DOHH2 (cell line): ENCODE data around the gene CAV1.

Source experiments
- H3F3A ChIP-seq: fragments of 200-600 bp; sonication (generic), shearing (Covaris generic); 2 replicates; pipeline ENCODE4 v1.6.0; 2016; ENCODE audit warnings: antibody characterized with exemption, mild to moderate bottlenecking; ENCODE audit not compliant: control insufficient read depth, insufficient read depth
- H3K27ac ChIP-seq: fragments of 200-600 bp; sonication (generic); 2 replicates; pipeline ENCODE4 v1.5.1; 2014; ENCODE audit warnings: low read depth, mild to moderate bottlenecking, low read length, moderate library complexity
- H3K27me3 ChIP-seq: fragments of 200-600 bp; sonication (generic); 2 replicates; pipeline ENCODE4 v1.6.1; 2014; ENCODE audit warnings: mild to moderate bottlenecking, low read length, mixed read lengths; ENCODE audit not compliant: control insufficient read depth
- H3K36me3 ChIP-seq: fragments of 200-600 bp; sonication (generic); 2 replicates; pipeline ENCODE4 v1.6.1; 2014; ENCODE audit warnings: mild to moderate bottlenecking, low read length, moderate library complexity, mixed read lengths; ENCODE audit not compliant: control insufficient read depth
- H3K4me1 ChIP-seq: fragments of 200-600 bp; sonication (generic); 2 replicates; pipeline ENCODE4 v1.6.1; 2014; ENCODE audit warnings: mild to moderate bottlenecking, low read length, mixed read lengths; ENCODE audit not compliant: control insufficient read depth
- H3K4me2 ChIP-seq: fragments of 200-600 bp; sonication (generic); 2 replicates; pipeline ENCODE4 v1.6.0; 2014; ENCODE audit warnings: mild to moderate bottlenecking, low read length, moderate library complexity
- H3K4me3 ChIP-seq: fragments of 200-600 bp; sonication (generic); 2 replicates; pipeline ENCODE4 v1.5.1; 2014; ENCODE audit warnings: mild to moderate bottlenecking, low read length, mixed read lengths
- H3K79me2 ChIP-seq: fragments of 200-600 bp; sonication (generic); 2 replicates; pipeline ENCODE4 v1.6.1; 2014; ENCODE audit warnings: mild to moderate bottlenecking, low read length, mixed read lengths; ENCODE audit not compliant: control insufficient read depth
- H3K9me2 ChIP-seq: fragments of 200-600 bp; sonication (generic); replicated peaks from 2 replicates; pipeline ENCODE4 v1.6.1; 2014; ENCODE audit warnings: mild to moderate bottlenecking, low read length, mixed read lengths; ENCODE audit not compliant: control insufficient read depth
- H3K9me3 ChIP-seq: fragments of 200-600 bp; sonication (generic); 2 replicates; pipeline ENCODE4 v1.6.1; 2014; ENCODE audit warnings: antibody characterized with exemption, low read length, mixed read lengths; ENCODE audit not compliant: control insufficient read depth, insufficient read depth
- H4K20me1 ChIP-seq: fragments of 200-600 bp; sonication (generic); 2 replicates; pipeline ENCODE4 v1.6.0; 2014; ENCODE audit warnings: low read depth, mild to moderate bottlenecking, antibody characterized with exemption, low read length, moderate library complexity; ENCODE audit not compliant: control insufficient read depth, insufficient read depth
- EZH2phosphoT487 ChIP-seq: fragments of 200-600 bp; sonication (generic); IDR thresholded peaks from 2 replicates; pipeline ENCODE4 v1.6.1; 2017; ENCODE audit warnings: borderline replicate concordance, mild to moderate bottlenecking, antibody characterized with exemption, low read length, moderate library complexity, mixed read lengths
- TF ChIP-seq, protein P1 (sequence below): fragments of 200-600 bp; sonication (generic); IDR thresholded peaks from one replicate; pipeline ENCODE4 v1.5.1; 2014; ENCODE audit warnings: antibody characterized with exemption, mild to moderate bottlenecking, low read depth, low read length; ENCODE audit not compliant: poor library complexity, severe bottlenecking

CAV1 gene

DNA sequence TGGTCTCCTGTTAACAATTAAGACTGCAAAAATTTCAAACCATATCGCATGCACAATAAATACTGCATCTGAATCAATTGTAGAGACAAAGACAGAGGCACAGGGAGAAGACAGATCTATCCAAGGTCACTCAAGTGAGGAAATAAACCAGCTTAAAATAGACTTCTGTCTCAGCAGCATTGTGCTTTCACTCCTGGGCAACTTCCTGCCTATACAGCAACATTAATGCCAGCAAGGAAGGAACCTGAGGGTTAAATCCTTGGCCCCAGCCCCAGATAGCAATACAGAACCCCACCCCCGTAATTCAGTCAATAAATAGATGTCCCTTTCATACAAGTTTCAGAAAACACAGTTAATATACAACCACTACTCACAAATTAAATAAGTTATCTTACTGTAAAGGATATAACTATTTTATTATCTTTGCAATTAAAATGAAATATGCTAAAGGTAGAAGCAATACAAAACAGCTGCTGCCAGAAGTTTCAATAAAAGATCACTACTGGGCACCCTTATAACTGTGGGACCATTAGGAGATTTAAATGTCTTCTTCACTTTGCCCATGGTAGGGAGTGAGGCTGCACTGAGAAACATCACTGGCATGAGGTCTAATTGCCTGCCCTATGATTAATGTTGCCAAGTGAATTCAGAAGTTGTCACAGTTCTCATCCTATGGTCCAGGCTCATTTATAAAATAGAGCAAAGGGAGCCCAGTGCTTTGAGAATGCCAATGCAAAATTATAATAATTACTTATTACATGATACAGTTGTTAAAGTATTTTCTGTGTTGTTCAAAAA lies 49.4 kb downstream of the CAV1 start:
- H3K9me3 ChIP-seq = no peaks in the 10 kb centered on the region
- no peaks in the 10 kb centered on the region for H3K9me2 ChIP-seq
- H3K79me2 ChIP-seq = no peaks in the 10 kb centered on the region
- H3K4me1 ChIP-seq = peaks cover 10% of the 10 kb centered on the region
- H3K4me3 ChIP-seq = no peak overlapping the region
- TF ChIP-seq EZH2phosphoT487 = no peak
- TF ChIP-seq, protein P1, sequence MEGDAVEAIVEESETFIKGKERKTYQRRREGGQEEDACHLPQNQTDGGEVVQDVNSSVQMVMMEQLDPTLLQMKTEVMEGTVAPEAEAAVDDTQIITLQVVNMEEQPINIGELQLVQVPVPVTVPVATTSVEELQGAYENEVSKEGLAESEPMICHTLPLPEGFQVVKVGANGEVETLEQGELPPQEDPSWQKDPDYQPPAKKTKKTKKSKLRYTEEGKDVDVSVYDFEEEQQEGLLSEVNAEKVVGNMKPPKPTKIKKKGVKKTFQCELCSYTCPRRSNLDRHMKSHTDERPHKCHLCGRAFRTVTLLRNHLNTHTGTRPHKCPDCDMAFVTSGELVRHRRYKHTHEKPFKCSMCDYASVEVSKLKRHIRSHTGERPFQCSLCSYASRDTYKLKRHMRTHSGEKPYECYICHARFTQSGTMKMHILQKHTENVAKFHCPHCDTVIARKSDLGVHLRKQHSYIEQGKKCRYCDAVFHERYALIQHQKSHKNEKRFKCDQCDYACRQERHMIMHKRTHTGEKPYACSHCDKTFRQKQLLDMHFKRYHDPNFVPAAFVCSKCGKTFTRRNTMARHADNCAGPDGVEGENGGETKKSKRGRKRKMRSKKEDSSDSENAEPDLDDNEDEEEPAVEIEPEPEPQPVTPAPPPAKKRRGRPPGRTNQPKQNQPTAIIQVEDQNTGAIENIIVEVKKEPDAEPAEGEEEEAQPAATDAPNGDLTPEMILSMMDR = no peak
- 0 out of 2 replicates have a peak, but pooled peaks cover 3% of the 10 kb centered on the region for H3K27me3 ChIP-seq
- peak overlapping the region; percentile 39 for H3K4me2 ChIP-seq
- H3K36me3 ChIP-seq = no peaks in the 10 kb centered on the region
- H3F3A ChIP-seq = no peaks in the 10 kb centered on the region
- no peaks in the 10 kb centered on the region for H4K20me1 ChIP-seq
- no peak overlapping the region for H3K27ac ChIP-seq

DNA sequence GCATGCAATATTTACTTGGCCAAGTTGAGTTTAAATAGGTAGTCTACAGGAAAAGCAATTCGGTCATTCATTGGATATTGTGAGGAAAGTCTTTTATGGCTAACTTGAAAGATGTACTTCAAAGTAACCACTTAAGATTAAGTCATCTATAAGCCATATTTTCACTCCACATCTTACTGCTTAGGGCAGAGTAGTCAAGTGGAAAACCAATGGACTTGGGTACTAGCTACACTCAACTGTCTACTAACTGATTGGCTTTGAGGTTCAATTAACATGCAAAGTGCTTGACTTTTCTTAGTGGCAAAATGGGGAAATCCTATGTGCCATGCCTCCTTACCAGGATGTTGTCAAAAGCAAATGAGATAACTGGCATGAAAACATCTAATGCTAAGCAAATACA lies 51.0 kb downstream of the CAV1 start:
- no peaks in the 10 kb centered on the region for H4K20me1 ChIP-seq
- H3K9me3 ChIP-seq = no peaks in the 10 kb centered on the region
- no peaks in the 10 kb centered on the region for H3F3A ChIP-seq
- no peak overlapping the region for H3K27ac ChIP-seq
- H3K9me2 ChIP-seq = no peaks in the 10 kb centered on the region
- H3K4me3 ChIP-seq = no peak overlapping the region
- H3K4me2 ChIP-seq = no peak overlapping the region
- no peaks in the 10 kb centered on the region for H3K36me3 ChIP-seq
- peaks cover 10% of the 10 kb centered on the region for H3K4me1 ChIP-seq
- no peak for TF ChIP-seq EZH2phosphoT487
- TF ChIP-seq, protein P1 = no peak
- no peaks in the 10 kb centered on the region for H3K79me2 ChIP-seq
- 0 out of 2 replicates have a peak, but pooled peaks cover 3% of the 10 kb centered on the region for H3K27me3 ChIP-seq

DNA sequence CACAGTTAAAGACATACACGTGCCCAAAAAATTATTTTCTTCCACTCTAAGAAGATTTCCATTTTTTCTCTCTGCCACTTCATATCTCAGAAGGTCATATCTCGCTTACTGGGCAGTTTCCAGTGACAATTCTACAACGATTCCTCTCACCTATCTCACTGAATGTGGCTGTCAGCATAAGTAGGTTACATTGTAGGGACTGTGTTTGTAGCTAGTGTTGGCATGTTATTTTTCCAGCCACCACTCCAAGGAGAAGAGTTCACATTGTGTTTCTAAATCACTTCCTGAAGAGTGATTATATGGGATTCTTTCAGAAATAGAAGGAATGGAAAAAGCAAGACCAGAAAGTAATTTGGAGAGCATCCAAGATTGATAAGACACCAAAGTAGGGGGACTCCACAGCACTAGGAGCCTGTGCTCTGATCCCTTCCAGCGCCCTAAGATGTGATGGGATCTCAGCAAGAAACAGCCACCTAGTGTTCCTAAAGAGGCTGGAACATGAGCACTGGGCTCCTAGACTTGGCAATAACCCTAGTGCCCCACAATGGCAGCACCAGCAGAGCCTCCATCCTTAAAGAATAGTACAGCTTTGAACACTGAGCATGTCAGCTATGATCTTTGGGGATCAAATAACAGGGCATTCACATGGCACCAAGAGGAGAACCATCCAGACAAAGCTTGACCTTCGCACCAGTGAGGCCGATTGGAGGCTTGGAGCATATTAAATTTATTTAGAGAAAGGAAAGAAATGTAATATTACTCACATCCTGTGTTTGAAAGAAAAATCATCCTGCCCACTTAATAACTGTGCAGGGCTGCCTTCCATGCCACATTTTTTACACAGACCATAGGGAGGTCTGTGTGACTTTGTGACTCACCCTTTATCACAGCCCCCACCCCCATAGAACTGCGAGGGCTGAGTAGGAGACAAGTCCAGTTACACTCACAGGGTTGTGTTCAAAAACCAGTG lies 51.8 kb downstream of the CAV1 start:
- H4K20me1 ChIP-seq = no peaks in the 10 kb centered on the region
- no peak for TF ChIP-seq EZH2phosphoT487
- TF ChIP-seq, protein P1 = no peak
- H3K4me3 ChIP-seq = no peak overlapping the region
- 0 out of 2 replicates have a peak, but pooled peaks cover under 1% of the 10 kb centered on the region for H3K27me3 ChIP-seq
- H3K4me1 ChIP-seq = peaks cover 10% of the 10 kb centered on the region
- H3K4me2 ChIP-seq = no peak overlapping the region
- no peaks in the 10 kb centered on the region for H3K9me3 ChIP-seq
- H3K27ac ChIP-seq = no peak overlapping the region
- no peaks in the 10 kb centered on the region for H3K36me3 ChIP-seq
- H3K9me2 ChIP-seq = no peaks in the 10 kb centered on the region
- H3K79me2 ChIP-seq = no peaks in the 10 kb centered on the region
- H3F3A ChIP-seq = no peaks in the 10 kb centered on the region
